Activated CD8-positive, alpha-beta memory T cell treated with anti-CD3 and anti-CD28 coated beads for 48 hours (primary cell): ENCODE measurements around the gene RAB6B.

ENCODE experiments used
- DNase-seq, 3 experiments: peaks; one replicate each; pipeline ENCODE4 v3.0.0-alpha.2; 2020; ENCODE audit warnings: low read depth in 2 of 3, low spot score in 2 of 3

Gene RAB6B

GRCh38 chr3:133838296-133838789, 57.3 kb downstream of the RAB6B start:
- DNase-seq: no peak

- DNase-seq: no peak
Measured at GRCh38 chr3:133837487-133838295, 58.0 kb downstream of the RAB6B start.

GRCh38 chr3:133836497-133837158, 59.1 kb downstream of the RAB6B start:
- no peak for DNase-seq

- no peak for DNase-seq
Measured at GRCh38 chr3:133835961-133836360, 59.7 kb downstream of the RAB6B start.

- DNase-seq: no peak
Measured at GRCh38 chr3:133835418-133835743, 60.3 kb downstream of the RAB6B start.

GRCh38 chr3:133834621-133835417, 60.9 kb downstream of the RAB6B start:
- DNase-seq: no peak

- no peak for DNase-seq
Measured at GRCh38 chr3:133833880-133834620, 61.6 kb downstream of the RAB6B start.

GRCh38 chr3:133833267-133833666, 62.4 kb downstream of the RAB6B start:
- no peak for DNase-seq

GRCh38 chr3:133832802-133833144, 62.9 kb downstream of the RAB6B start:
- no peak for DNase-seq

- DNase-seq: no peak
Measured at GRCh38 chr3:133831966-133832801, 63.5 kb downstream of the RAB6B start.

- no peak for DNase-seq
Measured at GRCh38 chr3:133830071-133830470, 65.6 kb downstream of the RAB6B start.

GRCh38 chr3:133829310-133829707, 66.4 kb downstream of the RAB6B start:
- no peak for DNase-seq

- no peak for DNase-seq
Measured at GRCh38 chr3:133828576-133829309, 66.9 kb downstream of the RAB6B start.

GRCh38 chr3:133827684-133828083, 68.0 kb downstream of the RAB6B start:
- no peak for DNase-seq

- DNase-seq: no peak
Measured at GRCh38 chr3:133827136-133827535, 68.5 kb downstream of the RAB6B start.

- no peak for DNase-seq
Measured at GRCh38 chr3:133825969-133826727, 69.5 kb downstream of the RAB6B start.

GRCh38 chr3:133824961-133825485, 70.7 kb downstream of the RAB6B start:
- DNase-seq: no peak

GRCh38 chr3:133821767-133822638, 73.7 kb downstream of the RAB6B start:
- no peak for DNase-seq
